GM19328 (cell line): ENCODE data around the gene ARL6.

Source experiments
- ATAC-seq: cut with Tn5 transposase; IDR thresholded peaks from one replicate; pipeline ENCODE4 v1.9.1; 2021; ENCODE audit warnings: mild to moderate bottlenecking, moderate library complexity; ENCODE audit not compliant: unreplicated experiment

ARL6 gene, protein sequence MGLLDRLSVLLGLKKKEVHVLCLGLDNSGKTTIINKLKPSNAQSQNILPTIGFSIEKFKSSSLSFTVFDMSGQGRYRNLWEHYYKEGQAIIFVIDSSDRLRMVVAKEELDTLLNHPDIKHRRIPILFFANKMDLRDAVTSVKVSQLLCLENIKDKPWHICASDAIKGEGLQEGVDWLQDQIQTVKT

GRCh38 chr3:97764407-97765238, at the start of gene ARL6:
Gene ARL6, plus strand, starts transcription at chr3:97764758. Its CDS starts 3,350 bp downstream, at chr3:97768108.
- peak; percentile 97 for ATAC-seq

DNA sequence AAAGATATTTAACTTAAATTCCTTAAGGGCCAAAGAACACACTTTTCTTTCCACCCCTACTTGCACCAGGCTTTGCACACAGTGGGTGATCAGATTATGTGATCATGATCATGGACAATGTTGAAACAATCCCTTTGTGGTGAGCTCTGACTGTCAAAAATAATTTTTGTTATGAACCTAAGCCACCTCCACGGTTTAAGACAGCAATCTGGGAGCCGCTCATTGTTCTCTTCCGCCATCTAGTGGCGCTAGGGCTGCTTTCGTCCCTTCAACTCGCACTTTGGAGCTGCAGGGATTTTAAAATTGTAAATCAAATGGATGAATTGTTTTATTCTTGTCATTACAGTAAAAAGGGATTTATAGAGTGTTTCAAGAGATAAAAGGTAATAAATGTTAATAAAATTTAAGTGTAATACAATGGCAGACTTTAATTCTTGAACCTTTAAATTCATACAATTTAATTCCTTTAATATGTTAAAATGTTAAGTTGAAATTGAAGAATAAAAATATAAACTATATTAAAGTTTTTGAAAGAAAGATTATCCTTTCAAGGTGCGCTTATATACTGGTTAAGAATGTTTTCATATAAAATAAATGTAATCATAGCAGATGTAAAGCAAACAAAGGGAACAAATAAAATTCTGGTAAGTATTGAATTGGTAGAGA, 45.3 kb upstream of the ARL6 start:
- peak; percentile 87 for ATAC-seq

GRCh38 chr3:97720417-97720816, 44.1 kb upstream of the ARL6 start:
- no peak for ATAC-seq

GRCh38 chr3:97721446-97721845, 43.1 kb upstream of the ARL6 start:
- no peak for ATAC-seq

DNA sequence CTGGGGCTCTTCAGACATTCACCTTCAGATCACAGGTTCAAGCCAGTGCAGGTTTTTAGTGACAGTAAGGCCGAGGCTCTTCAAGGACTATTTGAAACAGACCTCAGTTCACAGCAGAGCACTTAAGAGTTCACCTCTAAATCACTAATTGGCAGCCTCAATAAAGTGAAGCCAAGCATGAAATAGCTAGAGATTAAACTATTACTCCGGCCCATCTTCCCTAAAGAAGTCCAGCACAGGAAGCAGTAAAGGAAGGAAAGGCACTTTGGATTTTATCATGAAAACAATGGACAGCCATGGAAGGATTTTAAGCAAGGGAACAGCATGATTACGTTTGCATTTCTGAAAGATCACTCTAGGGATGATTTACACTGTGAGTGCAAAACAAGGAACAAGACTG, 27.6 kb upstream of the ARL6 start:
- ATAC-seq: no peak

DNA sequence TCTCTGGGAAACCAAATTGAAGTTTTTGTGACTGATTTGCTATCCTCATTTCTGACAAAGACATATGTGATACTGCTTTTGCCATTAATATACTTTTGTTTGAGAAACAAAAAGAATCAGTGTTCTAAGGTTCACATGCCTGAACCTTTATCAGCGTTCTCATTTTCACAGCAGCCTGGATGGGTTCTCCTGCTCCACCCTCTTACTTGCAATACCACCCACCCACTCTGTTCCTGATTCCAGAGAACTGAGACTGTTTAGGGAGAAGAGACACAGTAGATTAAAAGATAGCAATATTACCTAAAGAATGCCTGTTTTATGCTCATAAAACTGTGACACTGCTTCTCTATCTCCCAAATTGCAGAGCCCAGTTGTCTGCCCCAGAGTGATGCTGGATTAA, 25.8 kb upstream of the ARL6 start:
- no peak for ATAC-seq

- no peak for ATAC-seq
Observed at GRCh38 chr3:97742036-97742435, 22.5 kb upstream of the ARL6 start.

GRCh38 chr3:97744289-97744688, 20.3 kb upstream of the ARL6 start:
- ATAC-seq: no peak

GRCh38 chr3:97763586-97764406, 762 bp upstream of the ARL6 start:
- ATAC-seq: no peak

DNA sequence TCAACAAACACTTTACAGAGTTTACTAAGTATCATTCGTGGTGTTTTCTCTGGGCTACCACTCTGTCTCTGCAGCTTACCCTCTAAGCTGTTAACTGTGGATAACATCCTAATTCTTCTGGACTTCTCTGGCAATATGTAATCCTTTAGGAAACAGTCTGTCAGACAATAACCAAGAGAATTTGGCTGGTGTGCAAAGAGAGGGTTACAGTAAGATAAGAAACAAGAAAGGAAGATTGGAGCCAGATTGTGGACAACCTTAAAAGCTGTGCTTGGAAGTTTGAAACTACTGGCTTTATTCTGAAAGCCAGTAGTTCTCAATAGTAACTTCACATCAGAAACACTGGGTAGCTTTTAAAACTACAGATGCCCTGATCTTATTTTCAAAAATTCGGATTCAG, 778 bp downstream of the ARL6 start:
- no peak for ATAC-seq

GRCh38 chr3:97772926-97773325, 8.4 kb downstream of the ARL6 start:
- ATAC-seq: no peak

DNA sequence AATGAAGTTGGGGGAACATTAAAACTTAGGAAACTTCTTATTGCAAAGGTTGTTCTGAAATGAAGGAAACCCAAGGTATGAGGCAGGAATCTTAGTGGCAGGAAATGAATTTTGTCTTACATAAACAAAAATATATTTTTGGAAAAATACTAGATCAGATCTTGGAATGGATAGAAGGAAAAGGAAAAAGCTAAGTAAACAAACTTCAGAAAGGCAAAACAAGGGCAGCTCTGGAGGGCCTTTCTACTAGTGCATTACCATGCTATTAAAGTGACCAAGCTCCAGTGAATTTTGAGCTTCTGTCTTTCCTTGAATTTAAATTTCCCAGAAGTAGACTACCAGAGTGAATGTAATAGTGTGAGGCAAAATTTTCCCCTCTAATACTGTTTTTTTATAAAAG, 13.6 kb downstream of the ARL6 start:
- ATAC-seq: no peak

DNA sequence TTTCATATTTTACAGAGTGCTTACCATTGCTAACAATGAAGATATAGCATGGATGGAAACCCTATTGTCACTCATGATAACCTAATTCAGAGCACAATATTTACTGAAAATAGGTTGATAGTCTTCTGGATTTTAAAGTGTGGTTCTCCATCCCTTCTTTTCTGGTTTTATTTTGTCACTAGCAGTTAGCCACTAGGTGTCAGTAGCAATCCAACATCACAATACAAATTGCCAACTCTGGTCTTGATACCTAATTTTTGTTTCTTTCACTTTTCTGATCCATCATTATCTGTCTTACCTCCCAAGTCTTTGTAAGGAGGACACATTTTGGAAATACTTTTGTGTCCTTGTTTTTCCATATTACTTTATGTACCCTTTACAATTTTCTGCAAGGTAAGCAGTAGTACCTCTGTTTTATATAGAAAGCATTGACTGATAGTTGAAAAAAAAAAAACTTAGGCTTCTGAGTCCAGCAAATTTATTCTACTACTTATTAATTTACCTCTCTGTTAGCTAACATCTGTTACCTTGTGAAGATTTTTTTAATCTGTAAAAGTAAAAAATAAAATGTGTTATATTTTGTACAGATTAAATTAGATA, 29.0 kb downstream of the ARL6 start:
- ATAC-seq: peak; percentile 52

DNA sequence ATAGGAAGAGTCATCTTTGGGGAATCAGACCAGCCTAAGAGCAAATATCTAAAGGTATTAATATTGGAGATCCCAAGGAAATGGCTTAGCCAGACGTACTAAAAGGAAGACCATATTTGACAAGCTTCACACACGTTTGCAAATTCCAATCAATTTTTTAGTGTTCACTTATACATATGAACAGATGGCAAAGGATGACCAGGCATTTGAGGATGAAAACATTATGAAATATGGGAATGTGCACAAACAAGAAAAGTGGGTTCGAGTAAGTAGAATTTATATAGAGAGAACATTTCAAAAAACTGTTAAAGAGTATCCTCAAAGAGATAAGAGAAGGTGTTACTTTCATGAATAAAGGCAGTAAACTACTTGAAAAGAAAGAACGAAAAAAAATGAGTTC, 31.4 kb downstream of the ARL6 start:
- ATAC-seq: no peak

- ATAC-seq: no peak
Observed at GRCh38 chr3:97804471-97804870, 39.9 kb downstream of the ARL6 start.

GRCh38 chr3:97810779-97811390, 46.3 kb downstream of the ARL6 start:
- ATAC-seq: no peak

DNA sequence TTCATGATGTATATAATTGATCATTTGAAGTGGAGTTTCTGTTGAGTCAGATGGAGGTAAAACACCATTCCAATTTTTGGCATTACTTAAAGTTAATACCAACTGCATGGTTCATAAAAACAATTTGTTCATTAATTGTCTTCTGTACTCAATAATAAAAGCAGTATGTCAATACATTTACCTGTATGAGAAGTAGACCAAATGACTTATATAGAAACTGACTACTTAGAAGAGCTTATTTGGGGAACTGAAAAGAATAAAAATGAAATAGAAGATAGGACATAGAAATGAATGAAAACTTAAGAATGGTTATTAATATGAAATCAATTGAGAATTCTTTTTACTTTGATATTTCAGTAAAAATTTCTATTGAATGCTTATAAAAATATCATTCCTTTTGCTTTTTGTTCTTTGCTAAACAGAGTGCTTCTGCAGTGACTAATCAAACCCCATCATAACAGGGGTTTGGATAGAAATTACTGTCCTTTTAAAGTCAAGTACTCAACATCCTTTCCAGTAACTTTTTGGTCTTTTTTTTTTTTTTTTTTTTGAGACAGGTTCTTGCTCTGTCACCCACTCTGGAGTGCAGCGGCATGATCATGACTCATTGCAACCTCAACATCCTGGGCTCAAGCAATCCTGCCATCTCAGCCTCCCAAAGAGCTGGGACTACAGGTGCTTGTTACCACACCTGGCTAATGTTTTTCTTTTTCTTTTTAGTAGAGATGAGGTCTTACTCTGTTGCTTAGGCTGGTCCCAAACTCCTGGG, 50.8 kb downstream of the ARL6 start:
- ATAC-seq: no peak

DNA sequence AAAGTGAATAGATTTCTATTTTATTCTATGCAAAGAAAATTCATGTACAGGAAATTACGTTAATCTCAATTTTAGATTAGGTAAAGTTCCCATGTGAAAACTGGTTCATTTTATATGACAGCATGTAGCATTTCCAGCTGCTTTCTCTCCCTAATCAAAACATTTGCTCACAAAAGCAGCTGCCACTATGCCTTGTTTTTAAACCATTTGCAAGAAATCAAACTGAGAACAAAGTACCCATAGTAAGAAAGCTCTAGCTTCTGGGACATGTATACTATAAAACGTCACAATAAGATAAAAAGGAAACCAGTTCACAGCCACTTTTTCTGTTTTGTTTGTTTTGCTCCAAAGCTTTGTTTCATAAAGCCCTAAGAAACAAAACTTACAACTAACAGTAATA, 52.3 kb downstream of the ARL6 start:
- ATAC-seq: no peak

DNA sequence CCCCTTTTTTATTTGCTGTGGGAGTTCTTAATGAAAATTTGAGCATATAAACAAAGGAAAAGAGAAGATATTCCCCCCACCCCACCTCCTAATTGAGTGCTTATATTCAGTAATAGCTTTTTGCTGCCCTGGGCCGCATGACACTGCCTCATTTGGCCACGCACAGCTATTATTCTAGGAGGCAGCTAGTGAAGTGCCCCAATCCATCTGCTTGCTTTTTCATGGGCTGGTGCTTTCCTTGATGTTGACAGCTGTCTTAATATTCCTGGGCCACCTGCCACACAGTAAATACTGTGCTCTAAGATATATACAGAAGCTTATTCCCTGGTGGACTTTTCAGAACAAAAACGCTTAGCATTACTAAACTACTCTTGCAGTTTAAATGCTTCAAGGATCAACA, 53.4 kb downstream of the ARL6 start:
- no peak for ATAC-seq

DNA sequence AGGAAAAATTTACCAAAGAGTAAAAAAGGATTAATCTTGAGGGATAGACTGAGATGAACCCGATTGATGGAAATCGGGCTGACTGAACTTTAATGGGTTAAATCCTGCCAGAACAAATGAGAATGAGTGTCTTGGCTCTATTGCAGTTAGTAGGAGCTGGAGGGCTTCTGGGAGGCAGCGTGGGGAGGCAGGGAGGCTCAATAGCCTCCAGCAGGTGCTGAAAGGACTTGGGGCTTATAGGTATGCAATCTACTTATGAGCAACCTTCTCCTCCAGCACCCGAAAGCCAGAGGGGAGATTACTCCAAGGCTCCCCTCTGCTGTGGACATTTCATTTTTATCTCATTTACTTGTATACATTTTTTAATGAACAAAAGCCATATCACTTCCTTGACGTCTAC, 56.2 kb downstream of the ARL6 start:
- no peak for ATAC-seq
